ENCODE data around the gene TP53TG3F. TPM values are rescaled to one million over a fixed set of nuclear protein-coding genes. Genes with fewer than 3 reads are reported as not detected.
"Not testable (repeated sequence)": the region's sequence is repeated elsewhere in the genome, so short reads cannot be mapped to it uniquely, and the experiment has no call there.

Gene TP53TG3F
- not detected for polyA plus RNA-seq (2013, experiment 1 of 2)
- not detected for polyA plus RNA-seq (2013, experiment 2 of 2)

GRCh38 chr16:33459312-33459711 is at the start of gene TP53TG3F:
Gene TP53TG3F (plus strand): TSS chr16:33459612. CDS start chr16:33459680, 68 bp downstream.
- H3K79me1 ChIP-seq (replicated peaks; ENCODE audit: low read length, poor library complexity, severe bottlenecking); H3K14ac ChIP-seq (ENCODE audit: low read length in 2 of 2); H3K36me3 ChIP-seq (ENCODE audit: control insufficient read depth in 1 of 2, insufficient read depth in 2 of 2, low read depth in 1 of 2, low read length in 2 of 2); H3K27me3 ChIP-seq (ENCODE audit: control insufficient read depth in 1 of 2, insufficient read depth in 1 of 2, low read length in 2 of 2); H4K8ac ChIP-seq (ENCODE audit: low read length); H3K23ac ChIP-seq (ENCODE audit: low read length in 2 of 2); H2AFZ ChIP-seq (ENCODE audit: low read depth, low read length); H3K9me3 ChIP-seq (ENCODE audit: control insufficient read depth, low read length); H3K4me2 ChIP-seq (ENCODE audit: low read length, poor library complexity, severe bottlenecking); H2BK12ac ChIP-seq (ENCODE audit: low read length in 2 of 2); H2BK5ac ChIP-seq (ENCODE audit: low read depth, low read length, poor library complexity, severe bottlenecking); H4K91ac ChIP-seq (ENCODE audit: low read length); H2BK15ac ChIP-seq (ENCODE audit: low read depth, poor library complexity, severe bottlenecking); H3K4me3 ChIP-seq (ENCODE audit: insufficient read depth in 1 of 2, low read depth in 1 of 2, low read length in 2 of 2); H3K27ac ChIP-seq (ENCODE audit: low read length, poor library complexity, severe bottlenecking); H3K4me1 ChIP-seq (ENCODE audit: control insufficient read depth, insufficient read depth, low read depth, low read length); H3K4ac ChIP-seq (ENCODE audit: low read depth in 1 of 2, low read length in 2 of 2); H3K18ac ChIP-seq (ENCODE audit: low read depth in 1 of 2, low read length in 2 of 2); H2AK5ac ChIP-seq (ENCODE audit: low read length, severe bottlenecking); DNase-seq; H3K9ac ChIP-seq (ENCODE audit: low read length); H2BK120ac ChIP-seq (ENCODE audit: low read depth, low read length): not testable (repeated sequence)
- WGBS, result no CpG with 5 or more reads among the region's 25 CpGs

- H3K14ac ChIP-seq (ENCODE audit: low read length in 2 of 2); H2BK120ac ChIP-seq (ENCODE audit: low read depth, low read length); H3K23ac ChIP-seq (ENCODE audit: low read length in 2 of 2); H3K9ac ChIP-seq (ENCODE audit: low read length); H3K4me1 ChIP-seq (ENCODE audit: control insufficient read depth, insufficient read depth, low read depth, low read length); H3K4ac ChIP-seq (ENCODE audit: low read depth in 1 of 2, low read length in 2 of 2); H2AK5ac ChIP-seq (ENCODE audit: low read length, severe bottlenecking); H3K4me3 ChIP-seq (ENCODE audit: insufficient read depth in 1 of 2, low read depth in 1 of 2, low read length in 2 of 2); H3K4me2 ChIP-seq (ENCODE audit: low read length, poor library complexity, severe bottlenecking); H3K27ac ChIP-seq (ENCODE audit: low read length, poor library complexity, severe bottlenecking); H2BK12ac ChIP-seq (ENCODE audit: low read length in 2 of 2); H2BK15ac ChIP-seq (ENCODE audit: low read depth, poor library complexity, severe bottlenecking); H4K8ac ChIP-seq (ENCODE audit: low read length); H2AFZ ChIP-seq (ENCODE audit: low read depth, low read length); H2BK5ac ChIP-seq (ENCODE audit: low read depth, low read length, poor library complexity, severe bottlenecking); H3K9me3 ChIP-seq (ENCODE audit: control insufficient read depth, low read length); DNase-seq; H4K91ac ChIP-seq (ENCODE audit: low read length); H3K79me1 ChIP-seq (replicated peaks; ENCODE audit: low read length, poor library complexity, severe bottlenecking); H3K27me3 ChIP-seq (ENCODE audit: control insufficient read depth in 1 of 2, insufficient read depth in 1 of 2, low read length in 2 of 2); H3K36me3 ChIP-seq (ENCODE audit: control insufficient read depth in 1 of 2, insufficient read depth in 2 of 2, low read depth in 1 of 2, low read length in 2 of 2); H3K18ac ChIP-seq (ENCODE audit: low read depth in 1 of 2, low read length in 2 of 2): not testable (repeated sequence)
- no CpG with 5 or more reads among the region's 2 CpGs for WGBS
Observed at GRCh38 chr16:33491611-33492010, 32.2 kb downstream of the TP53TG3F start.

- H3K4me1 ChIP-seq (ENCODE audit: control insufficient read depth, insufficient read depth, low read depth, low read length); H4K8ac ChIP-seq (ENCODE audit: low read length); H3K9me3 ChIP-seq (ENCODE audit: control insufficient read depth, low read length); H3K4ac ChIP-seq (ENCODE audit: low read depth in 1 of 2, low read length in 2 of 2); H3K79me1 ChIP-seq (replicated peaks; ENCODE audit: low read length, poor library complexity, severe bottlenecking); H3K27me3 ChIP-seq (ENCODE audit: control insufficient read depth in 1 of 2, insufficient read depth in 1 of 2, low read length in 2 of 2); H2BK5ac ChIP-seq (ENCODE audit: low read depth, low read length, poor library complexity, severe bottlenecking); H3K36me3 ChIP-seq (ENCODE audit: control insufficient read depth in 1 of 2, insufficient read depth in 2 of 2, low read depth in 1 of 2, low read length in 2 of 2); H2AFZ ChIP-seq (ENCODE audit: low read depth, low read length); H2BK15ac ChIP-seq (ENCODE audit: low read depth, poor library complexity, severe bottlenecking); H3K18ac ChIP-seq (ENCODE audit: low read depth in 1 of 2, low read length in 2 of 2); H2AK5ac ChIP-seq (ENCODE audit: low read length, severe bottlenecking); H3K14ac ChIP-seq (ENCODE audit: low read length in 2 of 2); H3K4me3 ChIP-seq (ENCODE audit: insufficient read depth in 1 of 2, low read depth in 1 of 2, low read length in 2 of 2); H3K4me2 ChIP-seq (ENCODE audit: low read length, poor library complexity, severe bottlenecking); H3K23ac ChIP-seq (ENCODE audit: low read length in 2 of 2); H3K27ac ChIP-seq (ENCODE audit: low read length, poor library complexity, severe bottlenecking); H4K91ac ChIP-seq (ENCODE audit: low read length); H2BK120ac ChIP-seq (ENCODE audit: low read depth, low read length); DNase-seq; H2BK12ac ChIP-seq (ENCODE audit: low read length in 2 of 2); H3K9ac ChIP-seq (ENCODE audit: low read length): not testable (repeated sequence)
- WGBS, result no CpG with 5 or more reads among the region's 4 CpGs
Observed at GRCh38 chr16:33507231-33507630, 47.8 kb downstream of the TP53TG3F start.

GRCh38 chr16:33509070-33509469 is 49.7 kb downstream of the TP53TG3F start:
- H3K36me3 ChIP-seq (ENCODE audit: control insufficient read depth in 1 of 2, insufficient read depth in 2 of 2, low read depth in 1 of 2, low read length in 2 of 2); H2AK5ac ChIP-seq (ENCODE audit: low read length, severe bottlenecking); H3K27me3 ChIP-seq (ENCODE audit: control insufficient read depth in 1 of 2, insufficient read depth in 1 of 2, low read length in 2 of 2): not testable (repeated sequence)

More at GRCh38 chr16:33509070-33509469, 49.7 kb downstream of the TP53TG3F start:
- H2BK15ac ChIP-seq (ENCODE audit: low read depth, poor library complexity, severe bottlenecking); H3K18ac ChIP-seq (ENCODE audit: low read depth in 1 of 2, low read length in 2 of 2); H3K14ac ChIP-seq (ENCODE audit: low read length in 2 of 2); H3K4ac ChIP-seq (ENCODE audit: low read depth in 1 of 2, low read length in 2 of 2); H3K4me3 ChIP-seq (ENCODE audit: insufficient read depth in 1 of 2, low read depth in 1 of 2, low read length in 2 of 2); H2BK120ac ChIP-seq (ENCODE audit: low read depth, low read length); H3K4me2 ChIP-seq (ENCODE audit: low read length, poor library complexity, severe bottlenecking); H4K91ac ChIP-seq (ENCODE audit: low read length); H3K79me1 ChIP-seq (replicated peaks; ENCODE audit: low read length, poor library complexity, severe bottlenecking); DNase-seq; H2AFZ ChIP-seq (ENCODE audit: low read depth, low read length); H3K9ac ChIP-seq (ENCODE audit: low read length); H3K23ac ChIP-seq (ENCODE audit: low read length in 2 of 2); H3K4me1 ChIP-seq (ENCODE audit: control insufficient read depth, insufficient read depth, low read depth, low read length); H4K8ac ChIP-seq (ENCODE audit: low read length); H2BK12ac ChIP-seq (ENCODE audit: low read length in 2 of 2); H2BK5ac ChIP-seq (ENCODE audit: low read depth, low read length, poor library complexity, severe bottlenecking); H3K9me3 ChIP-seq (ENCODE audit: control insufficient read depth, low read length); H3K27ac ChIP-seq (ENCODE audit: low read length, poor library complexity, severe bottlenecking): not testable (repeated sequence)
- no CpG with 5 or more reads among the region's 4 CpGs for WGBS

Data from mesenchymal stem cell (in vitro differentiated cells and primary cell).